OCI-LY3 (cell line): ENCODE data around the gene SPSB4.

ENCODE experiments used
- H2AFZ ChIP-seq: fragments of 200-600, 300-600 bp; shearing (Covaris generic); 2 replicates; pipeline ENCODE4 v1.6.0; 2014; ENCODE audit warnings: antibody characterized with exemption, low read depth, low read length
- H3K27ac ChIP-seq: fragments of 200-600, 300-600 bp; sonication (generic); 2 replicates; pipeline ENCODE4 v1.5.1; 2014; ENCODE audit warnings: mild to moderate bottlenecking, low read length, moderate library complexity, mixed read lengths
- H3K27me3 ChIP-seq: fragments of 200-600, 300-600 bp; sonication (generic); 2 replicates; pipeline ENCODE4 v1.6.1; 2014; ENCODE audit warnings: low read depth, low read length, mixed read lengths
- H3K36me3 ChIP-seq: fragments of 200-600, 300-600 bp; sonication (generic); replicated peaks from 2 replicates; pipeline ENCODE3; 2014; ENCODE audit warnings: low read depth, low read length, mixed read lengths
- H3K4me1 ChIP-seq: fragments of 300-600, 200-600 bp; sonication (generic); 2 replicates; pipeline ENCODE4 v1.6.1; 2014; ENCODE audit warnings: low read length, mixed read lengths
- H3K4me2 ChIP-seq: fragments of 200-600, 300-600 bp; sonication (generic); 2 replicates; pipeline ENCODE4 v1.6.1; 2014; ENCODE audit warnings: low read length, mixed read lengths
- H3K4me3 ChIP-seq: fragments of 300-600, 200-600 bp; sonication (generic); 2 replicates; pipeline ENCODE4 v1.5.1; 2014; ENCODE audit warnings: antibody characterized with exemption, mild to moderate bottlenecking, low read length, moderate library complexity
- H3K79me2 ChIP-seq: fragments of 300-600, 200-600 bp; shearing (Covaris generic); 2 replicates; pipeline ENCODE4 v1.6.1; 2014; ENCODE audit warnings: mild to moderate bottlenecking, low read length, mixed read lengths
- H3K9ac ChIP-seq: fragments of 300-600, 200-600 bp; shearing (Covaris generic); 2 replicates; pipeline ENCODE4 v1.6.0; 2014; ENCODE audit warnings: mild to moderate bottlenecking, low read length, moderate library complexity
- H3K9me3 ChIP-seq: fragments of 200-600, 300-600 bp; shearing (Covaris generic); 2 replicates; pipeline ENCODE4 v1.6.1; 2014; ENCODE audit warnings: low read length, mixed read lengths; ENCODE audit not compliant: insufficient read depth
- H4K20me1 ChIP-seq: fragments of 200-600, 300-600 bp; sonication (generic); 2 replicates; pipeline ENCODE4 v1.6.1; 2016; ENCODE audit warnings: low read length, mixed read lengths; ENCODE audit not compliant: insufficient read depth
- CTCF ChIP-seq: fragments of 200-600, 300-600 bp; sonication (generic); IDR thresholded peaks from 2 replicates; pipeline ENCODE4 v1.5.1; 2014; ENCODE audit warnings: antibody characterized with exemption, low read length, low read depth
- EZH2phosphoT487 ChIP-seq: fragments of 200-600 bp; shearing (Covaris generic); IDR thresholded peaks from 2 replicates; pipeline ENCODE4 v1.6.1; 2018; ENCODE audit warnings: antibody characterized with exemption, mixed run types, low read depth

SPSB4 gene

DNA sequence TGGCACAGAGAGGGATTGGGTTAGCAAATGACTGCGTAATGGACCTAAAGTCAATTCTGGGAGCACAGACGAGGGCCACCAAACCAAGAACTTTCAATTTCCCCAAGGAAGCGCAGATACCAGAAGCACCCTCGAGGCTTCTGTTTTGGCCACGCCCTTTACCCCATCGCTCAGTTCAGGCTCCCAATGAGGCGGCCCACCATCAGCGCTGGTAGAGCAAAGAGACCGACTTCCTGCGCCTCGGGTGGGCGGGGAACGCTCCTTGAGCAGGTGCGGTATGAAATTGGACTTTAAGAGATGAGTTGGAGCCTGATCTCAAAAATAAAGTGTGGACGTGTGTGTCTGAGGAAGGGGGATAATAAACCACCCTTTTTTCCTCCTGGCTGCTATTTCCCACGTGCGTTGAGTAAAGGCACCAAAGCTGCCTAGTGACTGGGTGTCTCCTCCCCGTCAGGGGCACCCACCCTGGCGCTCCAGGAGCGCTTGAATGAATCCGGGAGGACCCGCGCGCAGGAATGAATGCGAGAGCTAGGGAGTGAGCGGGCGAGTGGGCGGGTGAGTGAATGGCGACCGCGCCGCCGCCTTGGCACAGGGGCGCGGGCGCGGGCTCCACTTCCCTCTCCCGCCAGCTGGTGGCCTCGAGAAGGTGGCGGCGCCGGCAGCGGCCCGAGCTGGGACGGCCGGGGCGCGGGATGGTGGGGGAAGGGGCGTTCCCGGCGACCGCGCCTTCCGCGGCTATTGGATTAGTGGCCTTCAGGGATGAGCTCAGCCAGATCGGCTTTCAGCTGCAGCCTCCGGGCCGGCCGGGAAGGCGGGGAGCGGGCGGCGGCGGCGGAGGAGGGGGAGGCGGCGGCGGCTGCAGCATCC is at the start of gene SPSB4:
Gene SPSB4, plus strand, starts transcription at position 772 of the 867 bp plus-strand sequence. CDS start 14,758 bp downstream, outside the sequence.
- no peak within 1 kb of the TSS for H3K4me2 ChIP-seq
- H3K27ac ChIP-seq, result no peak within 1 kb of the TSS
- H4K20me1 ChIP-seq, result no peaks in the 10 kb centered on the region
- peaks cover 17% of the 10 kb centered on the region; the same call in 1 of the 2 replicates for H3K27me3 ChIP-seq
- no peak within 1 kb of the TSS for H2AFZ ChIP-seq
- H3K9ac ChIP-seq, result no peak within 1 kb of the TSS
- no peaks in the 10 kb centered on the region for H3K79me2 ChIP-seq
- no peak within 1 kb of the TSS for H3K4me3 ChIP-seq
- peaks cover under 1% of the 10 kb centered on the region; the same call in 1 of the 2 replicates for H3K4me1 ChIP-seq
- no peaks in the 10 kb centered on the region for H3K36me3 ChIP-seq
- TF ChIP-seq EZH2phosphoT487 (no peak), CTCF (no peak)
- no peaks in the 10 kb centered on the region for H3K9me3 ChIP-seq

- Histone ChIP-seq H3K27me3 (peaks cover 11% of the 10 kb centered on the region; the same call in 1 of the 2 replicates), H3K79me2 (no peaks in the 10 kb centered on the region), H3K4me3 (no peak overlapping the region), H3K9me3 (no peaks in the 10 kb centered on the region), H3K9ac (no peak overlapping the region), H2AFZ (no peak overlapping the region), H3K27ac (no peak overlapping the region), H3K4me1 (no peaks in the 10 kb centered on the region), H4K20me1 (no peaks in the 10 kb centered on the region), H3K36me3 (no peaks in the 10 kb centered on the region), H3K4me2 (no peak overlapping the region)
- TF ChIP-seq CTCF (no peak), EZH2phosphoT487 (no peak)
Measured at GRCh38 chr3:141006344-141006743, 44.8 kb upstream of the SPSB4 start.

DNA sequence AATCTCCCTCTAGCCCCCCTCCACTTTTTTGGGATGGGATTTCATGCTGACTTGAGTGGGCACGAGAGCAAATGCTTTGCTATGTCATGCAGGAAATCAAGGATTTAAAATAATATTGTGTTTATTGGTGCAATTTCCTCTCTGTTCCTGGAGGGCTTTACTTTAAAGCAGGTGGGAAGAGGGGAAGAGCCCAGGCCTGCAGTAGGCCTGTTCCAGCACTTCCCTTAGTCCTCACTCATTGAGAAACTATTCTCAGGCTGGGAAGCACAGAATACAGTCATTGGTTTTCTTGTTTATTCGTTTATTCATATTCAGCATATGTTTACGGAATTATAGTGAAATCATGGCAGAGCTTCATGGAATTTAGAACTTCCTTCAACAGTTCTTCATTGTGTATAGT is 41.7 kb upstream of the SPSB4 start:
- no peak overlapping the region for H2AFZ ChIP-seq
- no peak for TF ChIP-seq EZH2phosphoT487
- TF ChIP-seq CTCF, result no peak

GRCh38 chr3:141011232-141011996 is 39.7 kb upstream of the SPSB4 start:
- no peak for TF ChIP-seq EZH2phosphoT487
- TF ChIP-seq CTCF, result peak; percentile 87
- Histone ChIP-seq H4K20me1 (no peaks in the 10 kb centered on the region), H3K79me2 (no peaks in the 10 kb centered on the region), H3K9me3 (no peaks in the 10 kb centered on the region), H3K27me3 (peaks cover 16% of the 10 kb centered on the region), H3K36me3 (no peaks in the 10 kb centered on the region), H3K4me2 (peak overlapping the region; percentile 29), H2AFZ (no peak overlapping the region), H3K27ac (no peak overlapping the region), H3K4me1 (0 out of 2 replicates have a peak, but pooled peaks cover 2% of the 10 kb centered on the region), H3K9ac (no peak overlapping the region), H3K4me3 (no peak overlapping the region)

More for the DNA sequence above, 41.7 kb upstream of the SPSB4 start:
- H3K36me3 ChIP-seq, result no peaks in the 10 kb centered on the region
- no peaks in the 10 kb centered on the region for H3K9me3 ChIP-seq
- H3K9ac ChIP-seq, result no peak overlapping the region
- 0 out of 2 replicates have a peak, but pooled peaks cover 2% of the 10 kb centered on the region for H3K4me1 ChIP-seq
- no peak overlapping the region for H3K27ac ChIP-seq
- H3K79me2 ChIP-seq, result no peaks in the 10 kb centered on the region
- H3K4me3 ChIP-seq, result no peak overlapping the region
- H4K20me1 ChIP-seq, result no peaks in the 10 kb centered on the region
- H3K27me3 ChIP-seq, result peaks cover 11% of the 10 kb centered on the region
- no peak overlapping the region for H3K4me2 ChIP-seq
